RPMI8226 (cell line): Measurements from ENCODE around the gene POGLUT2.
"Not testable (repeated sequence)": the region's sequence is repeated elsewhere in the genome, so short reads cannot be mapped to it uniquely, and the experiment has no call there.

Experiments
- DNase-seq: peaks from one replicate; pipeline ENCODE4 v3.0.0-alpha.2; 2015

POGLUT2 gene

DNA sequence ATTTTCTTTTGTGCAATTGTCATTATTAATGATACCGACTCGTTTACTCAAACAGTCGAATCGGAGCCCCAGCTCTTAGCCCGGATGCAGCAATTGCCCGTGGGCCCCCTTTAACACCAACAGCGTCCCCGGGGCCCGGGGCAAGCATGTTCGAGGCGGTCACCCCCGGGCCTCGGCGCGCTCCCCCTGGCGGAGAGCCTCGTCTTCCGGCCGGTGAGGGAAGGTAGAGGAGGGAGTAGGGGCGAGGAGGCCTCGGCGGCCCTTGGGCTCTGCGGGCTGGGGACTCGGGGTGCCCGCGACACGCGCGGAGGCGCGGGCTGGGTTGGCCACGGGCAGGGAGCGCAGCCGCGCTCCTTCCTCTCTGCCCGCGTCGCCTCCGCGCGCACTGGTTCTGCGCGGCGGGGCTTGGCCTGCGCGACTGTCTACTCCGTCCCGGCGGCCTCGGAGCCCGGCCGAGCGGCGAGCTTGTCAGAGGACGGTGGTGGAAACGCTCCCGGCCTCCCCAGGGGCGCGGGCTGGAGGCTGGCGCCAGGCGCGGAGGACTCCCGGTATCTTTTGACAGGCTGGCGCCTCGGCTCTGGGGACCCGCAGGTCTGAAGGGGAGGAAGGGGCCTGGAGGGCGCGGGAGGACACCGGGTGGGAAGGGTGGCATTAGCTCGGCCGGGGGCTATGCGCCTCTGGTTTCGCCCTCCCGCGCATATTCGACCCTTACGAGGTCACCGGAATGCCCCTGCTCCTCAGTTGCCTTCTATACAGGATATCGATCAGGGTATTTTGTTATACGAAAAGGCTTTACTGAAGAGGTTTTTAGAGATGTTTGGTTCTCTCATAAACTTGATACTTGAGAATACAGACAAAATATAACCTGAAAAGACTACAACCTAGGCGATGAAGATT lies 1.6 kb upstream of the POGLUT2 start:
- peak; percentile 82 for DNase-seq

DNA sequence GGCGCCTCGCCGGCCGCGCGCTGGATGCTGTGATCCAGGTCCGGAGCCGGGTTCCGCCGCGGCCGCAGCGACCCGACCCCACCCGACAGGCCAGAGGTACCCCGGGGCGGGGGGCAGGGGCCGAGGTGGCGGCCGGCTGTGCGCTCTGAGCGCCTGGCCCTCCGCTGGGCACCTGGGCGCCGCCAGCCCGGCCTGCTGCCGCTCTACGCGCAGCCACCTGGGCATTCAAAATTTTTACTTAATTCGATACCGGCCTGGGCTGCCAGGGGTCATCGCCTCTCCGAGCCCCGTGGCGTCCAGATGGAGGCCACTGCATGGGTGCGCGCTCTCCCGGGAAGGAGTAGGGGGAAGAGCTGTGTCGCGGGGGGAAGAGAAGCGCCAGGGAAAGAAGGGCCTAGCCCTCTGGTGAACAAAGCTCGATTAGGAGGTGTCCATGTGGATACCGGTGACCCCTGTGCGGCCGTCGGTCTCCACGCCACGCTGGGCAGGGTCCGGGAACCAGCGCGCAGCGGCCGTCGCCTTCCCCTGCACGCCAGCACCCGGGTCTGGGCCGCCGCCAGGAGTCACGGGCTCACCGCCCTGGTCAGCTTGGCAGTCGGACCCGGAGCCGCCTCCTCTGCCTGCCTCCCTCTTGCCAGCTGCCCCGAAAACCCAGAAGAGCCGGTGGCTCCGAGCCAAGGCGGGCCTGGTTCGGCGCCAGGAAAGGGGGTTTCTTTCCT lies 809 bp upstream of the POGLUT2 start:
- DNase-seq = peak; percentile 37

DNA sequence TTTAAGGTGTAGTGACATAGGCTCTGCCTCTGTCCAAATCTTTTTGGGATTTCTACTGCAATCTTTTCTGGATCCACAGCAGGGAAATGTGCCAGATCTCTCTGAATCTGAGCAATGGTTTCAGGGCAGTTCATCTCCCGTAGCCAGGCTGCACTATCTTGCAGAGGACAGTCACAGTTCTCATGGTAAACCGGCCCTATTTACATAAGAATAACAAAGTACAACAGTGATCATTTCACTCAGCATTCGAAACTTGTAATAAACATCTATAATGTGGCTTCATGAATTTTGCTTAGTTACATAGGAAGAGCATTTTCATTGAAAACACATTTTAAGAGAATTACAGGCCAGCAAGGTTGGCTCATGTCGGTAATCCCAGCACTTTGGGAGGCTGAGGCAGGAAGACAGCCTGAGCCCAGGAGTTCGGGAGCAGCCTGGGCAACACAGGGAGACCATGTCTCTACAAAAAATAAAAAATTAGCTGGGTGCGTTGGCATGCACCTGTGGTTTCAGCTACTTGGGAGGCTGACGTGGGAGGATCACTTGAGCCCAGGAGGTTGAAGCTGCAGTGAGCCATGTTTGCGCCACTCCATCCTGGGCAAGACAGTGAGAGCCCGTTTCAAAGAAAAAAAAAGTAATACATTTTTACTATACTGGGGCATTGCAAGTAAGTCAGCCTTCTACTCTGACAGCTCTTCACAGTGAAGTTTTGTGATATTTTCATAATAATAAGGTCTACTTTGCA lies 5.0 kb downstream of the POGLUT2 start:
- no peak for DNase-seq

DNA sequence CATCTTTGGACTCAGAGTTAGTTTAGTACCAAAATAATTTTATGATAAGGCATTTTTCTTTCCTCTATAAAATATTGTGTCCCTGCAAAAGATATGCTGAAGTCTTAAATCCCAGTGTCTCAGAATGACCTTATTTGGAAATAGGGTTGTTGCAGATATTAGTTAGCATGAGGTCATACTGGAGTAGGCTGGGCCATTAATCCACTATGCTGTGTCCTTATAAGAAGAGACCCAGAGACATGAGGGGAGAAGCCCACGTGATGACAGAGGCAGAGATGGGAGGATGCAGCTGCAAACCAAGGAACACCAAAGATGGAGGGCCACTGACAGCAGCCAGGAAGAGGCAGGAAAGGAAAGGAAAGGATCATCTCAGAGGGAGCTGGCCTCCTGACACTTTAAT lies 6.4 kb downstream of the POGLUT2 start:
- no peak for DNase-seq

DNA sequence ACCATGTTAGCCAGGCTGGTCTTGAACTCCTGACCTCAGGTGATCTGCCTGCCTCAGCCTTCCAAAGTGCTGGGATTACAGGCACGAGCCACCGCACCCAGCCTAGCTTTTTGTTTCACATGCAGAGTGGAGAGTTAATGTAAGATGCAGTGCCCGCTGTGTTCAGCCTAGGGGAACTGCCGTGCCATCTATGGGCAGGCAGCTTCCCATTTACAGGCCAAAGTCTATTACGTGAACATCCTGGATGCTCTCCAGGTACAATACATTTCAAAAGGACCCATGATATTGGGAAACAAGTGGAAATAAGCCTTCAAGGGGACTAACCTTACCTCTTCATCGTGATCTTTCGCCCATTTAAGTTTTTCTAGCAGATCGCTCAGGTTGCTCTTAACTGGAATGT lies 10.1 kb downstream of the POGLUT2 start:
- DNase-seq = no peak

DNA sequence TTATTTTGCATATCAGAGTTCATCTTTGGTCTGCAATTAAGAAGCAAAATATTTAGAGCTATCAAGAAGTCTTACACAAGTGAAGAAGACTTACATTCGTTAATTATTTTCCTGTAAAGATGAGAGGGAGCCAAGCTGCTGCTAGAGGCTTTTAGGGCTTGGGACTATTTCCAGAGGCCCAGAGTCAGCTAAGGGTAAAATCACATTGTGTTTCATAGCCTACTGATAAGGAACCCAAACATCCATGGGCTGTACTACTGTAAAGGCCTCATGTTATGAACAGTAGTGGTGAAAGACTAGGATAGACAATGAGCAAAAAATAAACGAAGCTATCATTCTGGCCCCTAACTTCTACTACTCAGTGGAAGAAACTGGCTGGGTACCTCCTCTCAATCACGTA lies 14.3 kb downstream of the POGLUT2 start:
- DNase-seq = no peak

DNA sequence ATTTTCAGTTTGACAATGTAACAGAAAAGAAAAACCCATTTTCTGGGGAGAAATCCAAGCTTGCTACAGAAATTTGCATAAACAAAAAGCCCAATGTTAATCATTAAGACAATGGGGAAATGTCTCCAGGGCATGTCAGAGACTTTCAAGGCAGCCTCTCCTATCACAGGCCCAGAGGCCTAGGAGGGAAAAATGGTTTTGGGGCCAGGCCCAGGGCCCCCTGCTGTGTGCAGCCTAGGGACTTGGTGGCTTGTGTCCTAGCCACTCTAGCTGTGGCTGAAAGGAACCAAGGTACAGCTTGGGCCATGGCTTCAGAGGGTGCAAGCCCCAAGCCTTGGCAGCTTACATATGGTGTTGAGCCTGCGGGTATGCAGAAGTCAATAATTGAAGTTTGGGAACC lies 17.2 kb downstream of the POGLUT2 start:
- DNase-seq = no peak

DNA sequence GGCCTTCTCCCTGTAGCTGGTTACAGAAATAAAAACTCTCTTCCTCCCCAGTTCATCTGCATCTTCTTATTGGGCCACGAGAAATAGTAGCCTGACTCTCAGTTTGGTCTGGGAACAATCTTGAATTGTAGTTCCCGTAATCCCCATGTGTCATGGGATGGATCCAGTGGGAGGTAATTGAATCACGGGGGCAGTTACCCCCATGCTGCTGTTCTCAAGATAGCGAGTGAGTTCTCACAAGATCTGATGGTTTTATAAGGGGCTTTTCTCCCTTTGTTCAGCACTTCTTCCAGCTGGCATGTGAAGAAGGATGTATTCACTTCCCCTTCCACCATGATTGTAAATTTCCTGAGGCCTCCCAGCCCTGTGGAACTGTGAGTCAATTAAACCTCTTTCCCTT lies 18.1 kb downstream of the POGLUT2 start:
- DNase-seq = not testable (repeated sequence)

DNA sequence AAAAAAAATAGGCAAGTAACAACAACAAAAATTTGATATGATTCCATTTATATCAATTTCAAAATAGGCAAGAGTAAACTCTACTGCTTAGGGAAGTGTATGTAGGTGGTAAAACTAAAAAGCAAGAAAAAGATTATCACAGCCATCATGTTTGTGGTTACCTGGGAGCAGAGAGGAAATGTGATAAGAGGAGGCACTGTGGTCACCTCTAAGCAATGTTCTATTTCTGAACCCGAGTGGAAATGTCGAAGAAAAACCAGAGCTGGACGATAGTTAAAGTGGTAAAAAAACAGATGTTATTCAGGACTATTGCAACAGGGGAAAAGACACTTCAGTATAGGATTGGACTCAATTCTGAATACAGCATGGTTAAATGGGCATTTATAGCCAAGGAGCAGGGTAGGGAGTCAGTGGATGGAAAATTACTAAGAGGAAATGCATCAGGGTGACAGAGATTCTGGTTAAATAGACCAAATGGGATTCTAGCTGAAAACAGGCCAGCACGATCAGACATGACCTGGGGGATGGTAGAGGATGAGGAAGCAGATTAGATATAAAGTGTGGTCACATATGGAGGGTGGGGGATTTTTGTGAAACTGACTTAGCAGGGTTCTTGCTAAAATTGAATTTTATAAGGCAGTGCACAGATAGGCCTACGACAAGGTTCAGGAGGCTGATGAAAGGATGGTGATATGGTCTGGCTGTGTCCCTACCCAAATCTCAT lies 19.2 kb downstream of the POGLUT2 start:
- DNase-seq = no peak

DNA sequence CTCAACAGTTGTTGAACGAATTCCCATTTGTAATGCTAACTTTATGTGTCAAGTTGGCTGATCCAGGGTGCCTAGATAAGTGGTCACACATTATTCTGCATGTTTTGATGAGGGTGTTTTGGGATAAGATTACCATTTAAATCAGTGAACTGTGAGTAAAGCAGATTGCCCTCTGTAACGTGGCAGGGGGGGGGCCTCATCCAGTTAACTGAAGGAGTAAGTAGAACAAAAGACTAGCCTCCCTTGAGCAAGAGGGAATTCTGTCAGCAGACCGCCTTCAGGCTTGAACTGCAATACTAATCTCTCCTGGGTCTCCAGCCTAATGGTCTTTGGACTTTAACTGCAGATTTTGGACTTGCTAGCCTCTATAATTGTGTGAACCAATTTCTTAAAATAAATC lies 21.0 kb downstream of the POGLUT2 start:
- no peak for DNase-seq

DNA sequence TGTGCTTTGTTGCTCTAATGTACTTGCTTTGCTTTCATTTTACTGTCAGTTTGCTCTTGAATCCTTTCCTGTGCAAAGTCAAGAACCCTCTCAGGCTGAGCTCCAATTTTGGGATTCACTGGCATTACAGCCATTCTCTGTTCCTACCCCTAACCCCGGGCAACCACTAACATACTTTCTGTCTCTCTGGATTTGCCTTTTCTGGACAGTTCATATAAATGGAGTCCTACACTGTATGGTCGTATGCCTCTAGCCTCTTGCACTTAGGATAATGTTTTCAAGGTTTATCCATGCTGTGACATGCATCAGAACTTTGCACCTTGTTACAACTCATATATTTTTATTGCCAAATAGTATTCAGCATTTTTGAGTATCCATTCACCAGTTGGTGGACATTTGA lies 22.5 kb downstream of the POGLUT2 start:
- DNase-seq = no peak

DNA sequence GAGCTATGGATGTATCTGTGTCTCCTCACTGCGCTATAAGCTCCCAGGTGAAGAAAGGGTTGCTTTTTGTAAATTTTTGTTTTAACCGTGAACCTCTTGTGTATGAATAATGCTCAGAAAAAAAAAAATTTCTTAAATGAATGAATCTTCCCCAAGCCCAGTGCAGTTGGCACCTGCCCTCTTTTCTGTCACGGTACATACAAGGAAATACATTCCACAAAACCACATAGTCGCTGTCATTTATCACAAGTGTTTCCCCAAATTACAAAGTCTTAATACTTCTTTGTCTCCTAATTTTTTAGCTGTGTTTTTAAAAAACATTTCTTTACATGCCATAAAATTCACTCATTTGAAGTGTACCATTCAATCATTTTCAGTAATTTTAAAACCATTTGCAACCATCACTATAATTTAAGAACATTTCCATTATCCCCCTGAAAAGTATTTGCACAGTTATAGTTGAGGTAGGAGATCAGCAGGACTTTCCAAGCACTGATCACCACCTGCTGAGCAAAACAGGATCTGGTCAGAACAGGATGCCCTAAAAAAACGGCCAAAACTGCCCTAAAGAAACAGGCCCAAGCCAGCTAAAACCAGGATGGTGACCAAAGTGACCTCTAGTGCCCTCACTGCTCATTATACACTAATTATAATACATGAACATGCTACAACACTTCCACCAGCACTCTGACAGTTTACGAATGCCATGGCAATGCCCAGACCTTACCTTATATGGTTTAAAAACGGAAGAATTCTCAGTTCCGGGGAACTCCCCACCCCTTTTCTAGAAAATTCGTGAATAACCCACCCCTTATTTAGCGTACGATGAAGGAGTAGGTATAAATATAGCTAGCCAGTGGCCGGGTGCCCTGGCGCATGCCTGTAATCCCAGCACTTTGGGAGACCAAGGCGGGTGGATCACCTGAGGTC lies 23.9 kb downstream of the POGLUT2 start:
- DNase-seq = no peak

DNA sequence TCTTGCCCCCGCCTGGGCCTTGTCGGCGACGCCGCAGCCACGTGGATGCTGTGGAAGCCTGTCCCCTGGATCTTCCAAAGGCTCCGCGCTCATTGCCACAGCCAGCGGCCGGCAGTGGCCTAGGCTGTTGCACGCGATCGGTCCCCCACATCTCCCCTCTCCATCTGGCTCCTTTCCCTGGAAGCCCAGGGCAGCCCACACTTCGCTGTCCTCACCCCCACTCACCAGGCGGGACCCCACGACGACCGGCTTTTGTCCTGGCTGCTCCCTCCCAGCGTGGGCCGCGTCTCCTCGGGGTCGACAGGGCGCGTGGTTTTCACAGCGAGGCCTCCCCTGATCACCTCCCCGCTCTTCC lies 24.6 kb downstream of the POGLUT2 start:
- no peak for DNase-seq

DNA sequence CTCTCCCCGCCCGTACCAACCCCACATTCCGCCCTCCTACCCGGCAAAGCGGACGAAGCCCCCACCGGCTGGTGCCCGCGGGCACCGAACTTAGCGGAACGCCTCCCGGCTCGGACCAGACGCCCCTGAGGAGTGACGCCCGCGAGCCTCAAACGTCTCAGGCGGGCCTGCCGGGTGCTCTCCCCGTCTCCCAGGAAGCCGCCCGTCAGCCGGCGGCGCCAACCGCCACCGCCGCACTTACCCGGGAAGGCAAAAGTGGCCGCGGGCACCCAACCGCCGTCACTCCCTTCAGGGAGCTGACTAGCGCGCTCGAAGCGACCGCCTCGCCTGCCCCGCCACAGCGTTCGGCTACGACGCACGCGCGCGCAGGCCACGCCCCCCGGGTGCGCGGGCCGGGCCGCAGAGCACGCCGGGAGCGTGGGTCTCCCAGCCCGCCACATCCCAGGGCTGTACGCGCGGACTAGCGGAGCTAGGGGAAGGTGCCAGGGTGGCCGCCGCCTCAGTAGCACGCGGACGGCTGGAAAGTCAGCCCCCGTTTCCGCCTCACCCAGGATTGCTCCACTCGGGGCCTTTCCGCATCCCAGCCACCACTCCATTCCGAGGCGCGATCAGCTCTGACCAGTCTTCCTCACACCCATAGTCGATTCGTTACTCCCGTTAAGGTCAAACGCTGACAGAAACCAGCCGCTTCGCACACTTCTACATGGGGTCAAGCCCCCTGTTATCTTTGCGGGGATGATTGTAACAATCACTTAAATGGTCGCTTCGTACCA lies 25.1 kb downstream of the POGLUT2 start, which contains the start of gene TEX30:
TSS of gene TEX30 (minus strand) at position 346 of the 773 bp plus-strand sequence. CDS start 3,760 bp downstream, outside the sequence.
- peak; percentile 89 for DNase-seq

DNA sequence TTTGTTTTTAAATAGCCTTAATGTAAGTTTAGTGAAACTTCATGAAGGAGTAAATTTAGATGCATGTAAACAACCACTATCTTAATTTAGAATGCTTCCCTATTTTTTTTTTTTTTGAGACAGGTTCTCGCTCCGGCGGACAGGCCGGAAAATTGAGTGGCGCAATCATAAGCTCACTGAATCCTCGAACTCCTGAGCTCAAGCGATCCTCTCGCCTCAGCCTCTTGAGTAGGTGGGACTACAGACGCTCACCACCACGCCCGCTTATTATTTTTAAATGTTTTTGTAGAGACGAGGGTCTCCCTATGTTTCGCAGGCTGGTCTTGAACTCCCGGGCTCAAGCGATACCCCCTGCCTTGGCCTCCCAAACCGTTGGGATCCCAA lies 26.7 kb downstream of the POGLUT2 start:
- no peak for DNase-seq

DNA sequence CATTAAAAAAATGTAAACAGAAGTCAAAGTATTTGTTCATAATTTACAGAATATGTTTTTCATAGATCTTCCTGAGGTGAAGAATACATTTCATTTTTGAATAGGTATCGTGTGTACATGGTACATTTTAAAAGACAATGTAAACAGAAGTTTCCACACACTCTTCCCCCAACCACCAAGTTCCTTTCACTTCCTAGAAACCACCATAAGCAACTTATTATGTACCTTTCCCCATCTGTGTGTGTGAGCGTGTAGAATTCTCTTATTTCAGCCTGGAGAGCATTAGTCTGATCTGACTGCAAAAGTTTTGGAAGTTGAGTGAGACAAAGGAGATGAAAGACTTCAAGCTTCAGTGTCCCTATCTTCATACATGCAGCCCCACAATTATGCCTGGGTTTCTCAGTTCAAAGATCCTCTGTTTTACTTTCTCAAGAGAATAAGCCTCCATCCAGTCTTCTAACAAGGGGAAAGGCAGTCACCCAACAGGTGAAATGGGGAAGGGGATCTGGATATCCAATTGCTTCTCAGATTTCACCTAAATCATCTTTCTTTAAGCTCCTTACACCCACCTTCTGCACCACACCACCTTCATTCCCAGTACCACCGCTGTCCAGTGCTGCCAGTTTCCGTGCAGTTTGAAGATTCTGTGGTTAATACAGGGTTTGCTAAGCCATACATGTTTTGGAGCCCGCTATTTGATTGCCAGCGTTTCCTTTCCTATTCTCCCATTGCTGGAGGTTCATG lies 27.3 kb downstream of the POGLUT2 start:
- no peak for DNase-seq

DNA sequence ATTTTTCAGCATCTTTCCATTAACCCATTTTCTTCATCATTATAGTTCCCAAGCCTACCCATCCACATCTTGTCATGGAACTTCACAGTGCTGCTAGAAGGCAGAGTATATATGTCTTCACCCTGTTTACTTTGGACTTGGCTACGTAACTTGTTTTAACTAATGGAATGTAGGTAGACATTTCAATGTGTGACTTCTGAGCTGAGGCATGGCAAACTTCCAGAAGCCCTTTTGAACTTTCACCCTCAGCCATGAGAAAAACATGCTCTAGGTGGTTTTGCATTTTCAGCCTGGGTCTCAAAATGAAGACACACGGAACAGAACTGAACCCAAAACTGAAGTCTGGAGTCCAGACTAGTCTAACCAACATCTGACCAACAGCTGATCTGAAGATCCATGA lies 28.3 kb downstream of the POGLUT2 start:
- no peak for DNase-seq

DNA sequence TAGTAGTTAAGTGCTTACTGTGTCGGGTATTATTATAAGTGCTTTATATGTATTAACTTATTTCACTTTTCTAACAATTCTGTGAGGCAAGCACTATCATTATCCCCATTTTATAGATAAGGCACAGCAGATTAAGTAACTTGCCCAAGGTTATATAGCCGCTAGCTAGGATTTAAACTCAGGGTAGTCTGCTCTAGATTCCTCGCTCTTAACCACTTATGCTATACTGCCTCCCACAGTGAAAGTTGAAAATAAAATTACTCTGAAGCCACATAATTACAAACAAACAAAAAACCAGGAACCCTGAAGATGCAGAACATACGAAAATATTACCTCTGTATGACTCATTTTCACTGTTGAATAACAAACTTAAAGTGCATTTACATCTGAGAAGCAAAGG lies 29.1 kb downstream of the POGLUT2 start:
- DNase-seq = no peak

DNA sequence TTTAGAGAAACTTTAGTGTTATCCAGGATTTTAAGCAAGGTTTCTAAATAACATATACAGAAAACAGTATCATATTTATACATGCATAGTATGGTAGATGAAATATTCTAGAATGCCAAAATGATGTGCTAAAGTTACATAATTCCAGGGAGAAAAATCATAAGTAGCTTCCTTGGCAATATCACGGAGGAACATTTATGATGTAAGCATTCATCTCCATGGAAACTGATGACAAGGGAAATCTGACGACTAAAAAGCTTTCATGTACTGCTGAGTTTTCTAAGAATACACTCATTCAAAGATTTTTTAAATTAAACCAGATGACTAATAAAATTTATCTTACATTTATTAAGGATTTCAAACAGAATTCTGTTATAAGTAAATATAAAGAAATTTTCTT lies 29.9 kb downstream of the POGLUT2 start:
- DNase-seq = no peak

DNA sequence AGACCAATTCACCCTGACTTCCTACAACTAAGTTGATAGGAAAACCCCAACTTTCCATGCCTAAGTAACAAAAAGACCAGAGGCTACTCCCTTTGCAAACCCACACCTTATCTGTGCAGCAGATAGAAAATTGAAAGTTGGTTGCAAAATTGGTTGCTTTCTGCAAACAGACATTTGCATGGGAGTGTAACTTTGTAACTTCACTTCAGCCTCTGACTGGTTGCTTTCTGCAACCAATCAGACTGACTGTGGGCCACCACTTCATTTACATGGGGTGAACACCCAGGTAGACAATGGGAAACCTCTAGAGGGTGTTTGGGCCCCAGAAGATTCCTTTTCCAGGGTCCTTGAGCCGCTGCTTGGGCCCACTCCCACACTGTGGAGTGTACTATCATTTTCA lies 35.0 kb downstream of the POGLUT2 start:
- no peak for DNase-seq
